Progenitor cell of endocrine pancreas (in vitro differentiated cells): ENCODE results near the gene LDLRAD2. TPM values are rescaled to one million over a fixed set of nuclear protein-coding genes. Genes with fewer than 3 reads are reported as not detected.

Experiments
- DNase-seq: peaks from one replicate; pipeline ENCODE4 v3.0.0; 2021; ENCODE audit warnings: low spot score; ENCODE audit not compliant: unreplicated experiment
- H3K27ac Mint-ChIP-seq: 2 replicates; pipeline ENCODE4 v1.8.0; 2021; ENCODE audit warnings: mild to moderate bottlenecking, moderate library complexity, mixed read lengths
- H3K27me3 Mint-ChIP-seq: 2 replicates; pipeline ENCODE4 v1.8.0; 2021; ENCODE audit warnings: mixed read lengths
- H3K36me3 Mint-ChIP-seq: 2 replicates; pipeline ENCODE4 v1.8.0; 2022; ENCODE audit warnings: mixed read lengths; ENCODE audit not compliant: insufficient read depth
- H3K4me1 Mint-ChIP-seq: 2 replicates; pipeline ENCODE4 v1.8.0; 2021; ENCODE audit warnings: low read depth, mixed read lengths
- H3K4me3 Mint-ChIP-seq: 2 replicates; pipeline ENCODE4 v1.8.0; 2021; ENCODE audit warnings: low read depth, mild to moderate bottlenecking, moderate library complexity, mixed read lengths
- H3K9me3 Mint-ChIP-seq: 2 replicates; pipeline ENCODE4 v1.8.0; 2021; ENCODE audit warnings: low read depth, mixed read lengths
- total RNA-seq: library from RNA; stranded (reverse); gene quantifications from 2 replicates; pipeline ENCODE4 v1.2.1, GENCODE V29; 2021
- TF ChIP-seq, protein P1 (sequence below): fragments of 200-600 bp; sonication (generic); IDR thresholded peaks from one replicate; pipeline ENCODE4 v1.5.0; 2021; ENCODE audit warnings: antibody characterized with exemption, mild to moderate bottlenecking; ENCODE audit not compliant: unreplicated experiment

The LDLRAD2 gene
- total RNA-seq, 1 donor from 2014 or later: 0.77 TPM

DNA sequence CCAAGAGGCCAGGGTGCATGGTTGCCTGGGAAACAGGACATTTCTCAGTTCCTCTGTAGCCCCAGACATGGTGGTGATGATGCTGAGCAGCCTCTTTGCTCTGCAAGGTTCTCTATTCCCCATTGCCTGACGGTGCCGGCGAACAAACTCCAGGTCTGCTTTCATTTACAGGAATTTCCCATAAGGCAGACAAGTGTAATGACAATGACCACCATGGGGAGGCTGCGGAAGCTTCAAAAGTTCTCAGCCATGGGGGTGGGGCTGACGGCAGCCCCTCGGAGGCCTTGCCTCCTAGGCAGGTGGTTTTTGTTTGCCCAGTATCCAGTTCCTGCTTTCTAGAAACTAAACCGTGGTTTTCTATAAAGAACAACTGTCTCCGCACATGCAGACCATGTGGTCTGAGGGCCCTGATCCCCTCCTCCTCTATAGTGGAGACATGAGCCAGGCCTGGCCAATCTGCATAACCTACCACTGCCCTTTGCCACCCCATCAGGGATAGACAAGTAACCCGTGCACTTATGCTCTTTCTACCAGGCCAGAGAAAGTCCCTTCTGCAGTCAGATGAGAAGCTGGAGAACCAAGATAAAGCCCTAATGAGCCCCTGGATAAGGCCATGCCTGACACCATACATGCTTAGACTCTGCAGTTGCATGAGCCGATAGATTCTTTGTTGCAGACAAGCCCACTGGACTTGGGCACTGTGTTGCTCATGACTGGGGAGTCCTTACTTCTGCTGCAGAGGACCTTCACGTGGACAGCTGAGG is 54.1 kb downstream of the LDLRAD2 start:
- H3K27ac Mint-ChIP-seq: peak overlapping the region; percentile 78
- no peak for DNase-seq
- no peaks in the 10 kb centered on the region for H3K27me3 Mint-ChIP-seq
- peaks cover 9% of the 10 kb centered on the region for H3K4me1 Mint-ChIP-seq
- H3K36me3 Mint-ChIP-seq: peaks cover 33% of the 10 kb centered on the region
- no peaks in the 10 kb centered on the region for H3K9me3 Mint-ChIP-seq
- H3K4me3 Mint-ChIP-seq: no peak overlapping the region
- TF ChIP-seq, protein P1, sequence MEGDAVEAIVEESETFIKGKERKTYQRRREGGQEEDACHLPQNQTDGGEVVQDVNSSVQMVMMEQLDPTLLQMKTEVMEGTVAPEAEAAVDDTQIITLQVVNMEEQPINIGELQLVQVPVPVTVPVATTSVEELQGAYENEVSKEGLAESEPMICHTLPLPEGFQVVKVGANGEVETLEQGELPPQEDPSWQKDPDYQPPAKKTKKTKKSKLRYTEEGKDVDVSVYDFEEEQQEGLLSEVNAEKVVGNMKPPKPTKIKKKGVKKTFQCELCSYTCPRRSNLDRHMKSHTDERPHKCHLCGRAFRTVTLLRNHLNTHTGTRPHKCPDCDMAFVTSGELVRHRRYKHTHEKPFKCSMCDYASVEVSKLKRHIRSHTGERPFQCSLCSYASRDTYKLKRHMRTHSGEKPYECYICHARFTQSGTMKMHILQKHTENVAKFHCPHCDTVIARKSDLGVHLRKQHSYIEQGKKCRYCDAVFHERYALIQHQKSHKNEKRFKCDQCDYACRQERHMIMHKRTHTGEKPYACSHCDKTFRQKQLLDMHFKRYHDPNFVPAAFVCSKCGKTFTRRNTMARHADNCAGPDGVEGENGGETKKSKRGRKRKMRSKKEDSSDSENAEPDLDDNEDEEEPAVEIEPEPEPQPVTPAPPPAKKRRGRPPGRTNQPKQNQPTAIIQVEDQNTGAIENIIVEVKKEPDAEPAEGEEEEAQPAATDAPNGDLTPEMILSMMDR: peak; percentile 33

DNA sequence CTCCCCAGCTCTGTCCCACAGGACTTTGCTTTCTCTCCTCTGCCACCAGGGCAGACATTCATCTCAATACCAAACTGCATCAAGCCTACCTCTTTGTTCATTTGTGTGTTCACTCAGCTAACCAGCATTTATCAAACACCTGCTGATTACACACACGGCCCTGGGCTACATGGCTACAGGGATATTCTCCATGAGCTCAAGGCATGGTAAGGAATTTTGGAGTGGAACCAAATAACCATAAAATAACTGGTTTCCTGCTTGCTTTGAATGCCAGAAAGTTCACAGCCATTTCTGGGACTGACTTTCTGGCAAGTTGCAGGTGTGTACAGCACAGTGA is 54.6 kb downstream of the LDLRAD2 start:
- no peak overlapping the region for H3K4me3 Mint-ChIP-seq
- DNase-seq: no peak
- H3K27me3 Mint-ChIP-seq: no peaks in the 10 kb centered on the region
- H3K9me3 Mint-ChIP-seq: no peaks in the 10 kb centered on the region
- peak overlapping the region; percentile 78 for H3K27ac Mint-ChIP-seq
- TF ChIP-seq, protein P1: no peak
- H3K36me3 Mint-ChIP-seq: peaks cover 32% of the 10 kb centered on the region
- H3K4me1 Mint-ChIP-seq: peaks cover 9% of the 10 kb centered on the region

DNA sequence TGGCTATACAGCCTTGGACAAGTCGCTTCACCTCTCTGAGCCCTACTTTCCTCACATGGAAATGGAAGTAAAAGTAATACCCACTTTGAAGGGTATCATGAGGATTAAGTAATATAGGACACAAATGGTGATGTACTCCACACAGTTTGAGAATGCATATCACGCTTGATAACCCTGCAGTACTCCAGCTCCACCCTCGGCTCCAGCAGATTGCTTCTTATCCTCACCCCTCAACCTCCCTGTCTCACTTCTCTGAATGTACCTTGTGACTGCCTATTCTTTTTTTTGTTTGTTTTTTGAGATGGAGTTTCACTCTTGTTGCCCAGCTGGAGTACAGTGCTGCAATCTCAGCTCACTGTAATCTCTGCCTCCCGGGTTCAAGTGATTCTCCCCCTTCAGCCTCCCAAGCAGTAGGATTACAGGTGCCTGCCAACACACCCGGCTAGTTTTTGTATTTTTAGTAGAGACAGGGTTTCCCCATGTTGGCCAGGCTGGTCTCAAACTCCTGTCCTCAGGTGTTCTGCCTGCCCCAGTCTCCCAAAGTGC is 55.5 kb downstream of the LDLRAD2 start:
- H3K9me3 Mint-ChIP-seq: no peaks in the 10 kb centered on the region
- peaks cover 33% of the 10 kb centered on the region for H3K36me3 Mint-ChIP-seq
- H3K27ac Mint-ChIP-seq: peak overlapping the region; percentile 70
- H3K27me3 Mint-ChIP-seq: no peaks in the 10 kb centered on the region
- no peak for DNase-seq
- TF ChIP-seq, protein P1: no peak
- H3K4me3 Mint-ChIP-seq: no peak overlapping the region
- H3K4me1 Mint-ChIP-seq: peaks cover 9% of the 10 kb centered on the region

DNA sequence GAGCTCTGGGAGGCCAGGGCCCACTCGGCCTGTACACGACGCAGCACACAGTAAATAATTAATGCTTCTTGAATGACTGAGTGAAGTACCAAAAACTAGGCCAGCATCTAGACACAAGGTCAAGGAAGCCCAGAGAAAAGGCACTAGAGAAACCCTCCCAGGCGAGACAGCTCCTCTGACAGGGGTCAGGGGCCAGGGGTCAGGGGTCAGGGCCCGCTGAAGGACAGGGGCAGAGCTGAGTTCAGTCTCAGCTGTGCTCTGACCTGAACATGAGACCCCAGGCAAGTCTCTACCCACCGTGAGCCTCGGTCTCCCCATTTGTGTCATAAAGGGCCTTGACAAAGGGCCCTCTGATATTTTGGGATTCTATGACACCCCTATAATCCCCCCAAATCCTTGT is 56.4 kb downstream of the LDLRAD2 start:
- TF ChIP-seq, protein P1: no peak
- peaks cover 29% of the 10 kb centered on the region for H3K36me3 Mint-ChIP-seq
- no peak for DNase-seq
- H3K27me3 Mint-ChIP-seq: no peaks in the 10 kb centered on the region
- H3K27ac Mint-ChIP-seq: peak overlapping the region; percentile 80
- no peak overlapping the region for H3K4me3 Mint-ChIP-seq
- H3K4me1 Mint-ChIP-seq: peaks cover 9% of the 10 kb centered on the region
- no peaks in the 10 kb centered on the region for H3K9me3 Mint-ChIP-seq

DNA sequence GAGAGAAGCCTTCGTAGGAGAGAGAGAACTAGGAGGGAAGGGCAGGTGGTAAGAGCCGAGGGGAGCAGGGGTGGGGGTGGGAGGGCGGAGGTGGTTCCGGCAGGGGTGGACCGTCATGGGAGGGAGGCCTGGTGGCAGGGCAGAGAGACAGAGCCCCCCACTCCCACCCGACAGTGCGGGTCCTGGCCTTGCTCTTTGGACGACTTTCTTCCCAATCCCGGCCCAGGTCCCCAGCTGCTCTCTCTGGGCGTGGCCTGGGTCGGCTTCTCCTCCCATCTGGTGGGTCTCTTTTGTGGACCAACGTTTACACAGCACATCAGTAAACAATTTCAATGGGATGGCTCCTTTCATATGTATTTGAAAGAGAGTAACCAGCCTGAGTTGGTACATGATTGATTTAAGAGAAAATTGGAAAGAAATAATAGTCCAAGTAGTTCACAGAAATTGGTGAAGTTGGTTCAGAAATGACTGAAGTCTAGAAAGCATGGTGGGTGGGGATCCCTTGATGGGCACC is 56.9 kb downstream of the LDLRAD2 start:
- no peak overlapping the region for H3K4me3 Mint-ChIP-seq
- TF ChIP-seq, protein P1: no peak
- peaks cover 9% of the 10 kb centered on the region for H3K4me1 Mint-ChIP-seq
- H3K36me3 Mint-ChIP-seq: peaks cover 27% of the 10 kb centered on the region
- no peak for DNase-seq
- no peaks in the 10 kb centered on the region for H3K27me3 Mint-ChIP-seq
- no peak overlapping the region for H3K27ac Mint-ChIP-seq
- no peaks in the 10 kb centered on the region for H3K9me3 Mint-ChIP-seq
